HG03521 (cell line): Measurements from ENCODE around the gene C11orf68.

Experiments
- ATAC-seq: cut with Tn5 transposase; IDR thresholded peaks from one replicate; pipeline ENCODE4 v1.9.1; 2021; ENCODE audit warnings: mild to moderate bottlenecking, moderate library complexity; ENCODE audit not compliant: unreplicated experiment

C11orf68 gene

DNA sequence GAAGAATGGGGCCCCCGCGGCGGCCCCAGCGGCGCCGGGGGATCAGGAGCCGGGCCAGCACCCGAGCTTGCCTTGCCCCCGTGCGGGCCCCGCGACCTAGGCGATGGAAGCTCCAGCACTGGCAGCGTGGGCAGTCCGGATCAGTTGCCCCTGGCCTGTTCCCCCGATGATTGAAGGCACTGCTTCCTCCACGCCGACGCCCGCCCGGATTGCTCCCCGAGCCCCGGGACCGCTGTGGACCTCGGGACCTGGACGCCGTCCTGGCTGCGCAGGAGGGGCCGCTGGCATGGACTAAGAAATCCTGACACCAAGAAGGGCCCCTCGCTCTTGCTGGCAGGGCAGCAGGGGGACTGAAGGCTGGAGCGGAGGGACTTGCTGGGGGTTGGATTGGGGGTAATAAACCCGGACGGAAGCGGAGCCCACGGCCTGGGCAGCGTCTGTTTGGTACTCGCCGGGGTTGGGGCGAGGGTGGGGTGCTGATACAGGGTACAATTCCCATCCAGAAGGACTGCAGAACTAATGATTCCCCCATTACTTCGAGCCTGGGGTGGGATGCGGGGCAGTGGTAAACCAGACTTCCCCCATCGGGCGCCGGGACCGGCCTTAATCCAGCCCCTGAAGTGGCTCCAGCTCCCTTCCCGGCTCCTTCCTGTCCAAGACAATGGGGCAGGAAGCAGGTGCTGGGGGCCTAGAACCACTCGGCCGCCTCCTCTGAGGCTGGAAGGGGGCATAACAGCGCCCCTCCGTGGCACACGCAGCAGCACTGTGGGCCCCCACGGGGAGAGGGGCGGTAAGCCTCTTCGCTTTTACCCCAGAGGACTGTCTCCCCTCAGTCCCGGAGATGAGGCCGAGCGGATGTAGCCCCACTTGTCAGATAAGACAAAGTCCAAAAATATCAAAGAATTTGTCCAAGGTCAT is 27.4 kb downstream of the C11orf68 start:
- ATAC-seq, result no peak

DNA sequence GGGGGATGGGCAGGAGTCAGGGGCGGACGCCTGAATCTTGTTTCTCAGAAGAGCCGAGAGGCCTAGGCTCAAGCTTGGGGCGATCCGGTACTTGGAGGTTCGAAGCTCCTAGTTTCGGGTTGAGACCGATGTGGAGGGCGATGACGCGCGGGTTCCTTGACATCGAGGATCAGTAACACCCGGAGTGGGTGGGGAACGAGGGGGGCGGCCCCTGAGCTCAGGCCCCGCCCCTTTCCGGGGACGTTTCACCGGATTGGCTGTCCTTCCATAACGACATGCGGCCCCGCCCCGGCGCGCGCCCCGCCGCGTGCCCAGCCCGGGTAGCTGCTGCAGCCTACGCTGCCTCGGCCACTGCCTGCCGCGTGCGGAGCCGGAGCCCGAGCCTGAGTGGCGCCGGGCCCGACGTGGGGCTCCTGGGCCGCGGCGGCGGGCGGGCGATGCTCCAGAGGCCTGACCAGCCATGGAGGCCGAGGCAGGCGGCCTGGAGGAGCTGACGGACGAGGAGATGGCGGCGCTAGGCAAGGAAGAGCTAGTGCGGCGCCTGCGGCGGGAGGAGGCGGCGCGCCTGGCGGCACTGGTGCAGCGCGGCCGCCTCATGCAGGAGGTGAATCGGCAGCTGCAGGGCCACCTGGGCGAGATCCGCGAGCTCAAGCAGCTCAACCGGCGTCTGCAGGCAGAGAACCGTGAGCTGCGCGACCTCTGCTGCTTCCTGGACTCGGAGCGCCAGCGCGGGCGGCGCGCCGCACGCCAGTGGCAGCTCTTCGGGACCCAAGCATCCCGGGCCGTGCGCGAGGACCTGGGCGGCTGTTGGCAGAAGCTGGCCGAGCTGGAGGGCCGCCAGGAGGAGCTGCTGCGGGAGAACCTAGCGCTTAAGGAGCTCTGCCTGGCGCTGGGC is 28.3 kb downstream of the C11orf68 start, which contains the start of gene CCDC85B:
Gene CCDC85B, plus strand, starts transcription at position 350 of the 895 bp plus-strand sequence. Its CDS starts 111 bp downstream, at position 461.
- peak; percentile 53 for ATAC-seq

DNA sequence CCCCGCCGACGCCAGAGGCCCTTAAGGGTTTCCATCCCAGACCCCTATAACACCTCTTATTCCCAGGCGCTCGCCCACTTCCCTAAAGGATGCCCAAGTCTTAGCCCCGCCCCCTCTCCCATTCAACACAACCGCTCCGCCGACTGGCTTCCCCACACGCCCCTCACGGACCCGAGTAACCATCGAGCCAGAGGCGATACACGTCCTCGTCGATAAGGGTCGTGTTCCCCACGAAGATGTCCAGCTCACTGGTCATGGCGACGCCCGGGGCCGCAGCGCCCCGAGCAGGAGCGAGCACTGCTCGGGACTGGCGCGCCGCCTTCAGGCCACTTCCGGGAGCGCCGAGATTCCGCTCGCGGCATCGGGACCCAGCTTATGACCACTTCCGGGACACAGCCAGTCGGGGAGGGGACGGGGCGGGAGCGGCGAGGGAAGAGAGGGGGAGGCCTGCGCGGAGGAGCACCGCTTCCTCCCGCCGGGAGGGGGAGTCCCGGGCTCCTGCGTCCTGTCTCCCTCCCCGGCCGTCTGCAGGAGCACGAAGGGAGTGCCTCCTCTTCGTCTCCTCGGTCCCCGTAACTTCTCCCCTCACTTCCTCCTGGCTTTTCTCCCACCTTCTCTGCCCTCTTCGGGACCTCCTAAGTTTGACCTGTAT is 30.6 kb downstream of the C11orf68 start, which contains the start of gene FIBP:
Gene FIBP, minus strand, starts transcription at position 309 of the 652 bp plus-strand sequence. Its CDS starts 53 bp downstream, at position 256.
- peak; percentile 51 for ATAC-seq

DNA sequence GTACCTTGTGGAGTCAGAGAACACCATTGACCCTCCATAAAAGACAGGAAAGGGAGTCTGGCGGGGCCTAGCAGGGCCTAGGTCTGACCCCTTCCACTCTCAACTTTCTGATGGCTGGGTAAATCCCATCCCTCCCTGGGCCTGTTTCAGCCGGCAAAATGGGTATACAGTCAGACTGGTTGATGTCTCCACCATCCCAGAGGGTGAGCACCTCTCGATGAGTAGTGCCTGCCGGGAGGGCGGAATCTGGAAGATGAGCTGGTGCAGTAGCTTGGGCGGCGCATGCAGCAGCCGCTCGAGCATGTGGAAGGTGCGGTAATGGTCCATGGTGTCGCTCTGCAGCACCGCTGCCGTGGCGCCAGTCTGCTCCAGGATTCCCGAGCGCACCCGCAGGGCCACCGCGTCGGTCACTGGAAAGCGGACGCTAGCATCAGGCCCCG is 31.1 kb downstream of the C11orf68 start:
- ATAC-seq, result no peak

DNA sequence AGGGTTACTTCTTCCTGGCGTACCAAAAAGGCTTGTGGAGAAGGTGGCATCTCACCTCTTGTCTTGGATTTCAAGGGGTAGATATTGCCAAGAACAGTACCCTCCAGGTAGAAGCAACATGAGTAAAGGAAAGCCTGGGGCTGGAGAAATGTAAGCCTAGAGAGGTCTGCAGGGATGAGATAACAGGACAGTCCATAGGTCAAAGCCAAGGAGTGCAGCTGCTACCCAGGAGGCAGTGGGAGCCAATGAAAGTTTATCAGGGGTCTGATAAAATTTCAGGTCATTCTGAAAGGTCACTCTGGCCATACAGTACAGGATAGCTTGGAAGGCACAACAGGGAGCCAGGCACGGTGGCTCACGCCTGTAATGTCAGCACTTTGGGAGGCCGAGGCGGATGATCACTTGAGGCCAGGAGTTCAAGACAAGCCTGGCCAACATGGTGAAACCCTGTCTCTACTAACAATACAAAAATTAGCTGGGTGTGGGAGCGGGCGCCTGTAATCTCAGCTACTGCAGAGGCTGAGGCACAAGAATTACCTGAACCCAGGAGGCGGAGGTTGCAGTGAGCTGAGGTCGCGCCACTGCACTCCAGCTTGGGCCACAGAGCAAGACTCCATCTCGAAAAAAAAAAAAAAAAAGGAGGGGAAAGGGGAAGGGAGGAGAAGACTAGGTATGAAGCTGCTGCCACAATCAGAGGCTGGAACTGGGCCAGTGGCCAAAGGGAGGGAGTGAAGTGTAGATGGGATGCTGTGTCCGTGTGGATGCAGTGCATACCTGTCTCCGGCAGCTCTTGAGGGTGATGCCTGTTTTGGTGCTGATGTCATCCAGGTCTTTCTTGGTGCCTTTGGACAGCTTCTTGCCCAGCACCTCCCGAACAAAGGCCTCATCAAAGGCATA is 31.8 kb downstream of the C11orf68 start:
- no peak for ATAC-seq

DNA sequence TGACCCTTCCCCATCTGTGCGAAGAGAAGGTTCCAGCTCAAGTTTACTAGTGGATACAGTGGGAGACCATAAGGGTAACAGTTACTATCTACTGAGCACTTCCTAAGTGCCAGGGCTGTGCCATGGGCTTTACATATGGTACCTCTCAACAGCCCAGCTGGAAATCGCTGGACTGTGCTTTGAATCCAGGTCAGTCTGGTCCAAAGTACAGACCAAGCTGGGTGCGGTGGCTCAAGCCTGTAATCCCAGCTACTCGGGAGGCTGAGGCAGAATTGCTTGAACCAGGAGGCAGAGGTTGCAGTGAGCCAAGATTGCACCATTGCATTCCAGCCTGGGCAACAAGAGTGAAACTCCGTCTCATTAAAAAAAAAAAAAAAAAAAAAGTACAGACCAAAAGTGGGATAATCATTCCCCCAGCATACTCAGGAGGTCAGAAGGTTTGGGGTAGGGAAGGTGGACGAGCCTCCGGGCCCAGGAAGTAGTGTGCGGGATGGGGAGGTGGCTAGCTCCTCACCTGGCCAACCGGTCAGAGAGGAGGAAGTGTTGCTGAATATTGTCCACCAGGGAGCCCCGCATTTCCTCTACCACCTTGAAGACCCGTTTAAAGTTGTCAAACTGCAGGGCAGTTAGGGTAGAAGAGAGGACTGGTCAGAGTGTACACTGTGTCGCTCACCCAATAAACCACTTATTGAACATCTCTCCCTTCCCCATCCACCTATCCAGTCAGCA is 32.9 kb downstream of the C11orf68 start:
- ATAC-seq, result no peak

DNA sequence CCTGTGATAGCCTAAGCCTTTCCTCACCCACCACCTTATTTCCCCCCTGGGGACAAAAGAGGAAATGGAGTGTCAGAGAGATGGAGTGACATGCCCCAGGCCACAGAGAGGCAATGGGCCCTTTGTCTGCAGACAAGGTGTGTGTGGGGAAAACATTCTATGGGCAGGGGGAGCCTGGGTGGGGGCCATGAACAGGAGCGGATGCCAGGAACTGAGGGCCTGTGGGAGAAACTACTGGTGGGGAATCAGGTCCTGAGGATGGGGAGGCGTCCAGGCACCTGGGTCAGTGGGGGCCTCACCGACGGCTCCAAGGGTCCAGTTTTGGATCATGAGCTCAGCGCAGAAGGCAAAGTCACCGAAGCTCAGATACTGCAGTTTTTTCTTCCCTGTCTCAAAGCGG is 33.6 kb downstream of the C11orf68 start:
- ATAC-seq, result no peak

DNA sequence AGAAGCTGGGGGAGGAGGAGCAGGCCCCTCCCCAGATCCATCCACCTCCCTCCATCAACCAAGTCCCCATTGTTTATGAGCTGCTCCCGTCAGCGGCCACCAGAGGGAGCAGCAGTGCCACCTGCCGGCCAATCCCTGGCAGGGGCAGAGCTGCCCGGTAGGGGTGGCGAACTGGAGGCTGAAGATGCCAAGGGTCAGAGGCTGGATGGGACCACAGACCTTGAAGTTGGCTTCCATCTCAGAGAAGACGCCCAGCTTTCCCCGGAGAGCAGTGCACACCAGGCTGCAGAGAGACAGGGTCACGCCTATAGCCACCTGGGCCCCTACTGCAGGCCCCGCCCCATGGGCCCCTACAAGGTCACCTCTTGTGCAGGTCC is 34.2 kb downstream of the C11orf68 start:
- ATAC-seq, result no peak

DNA sequence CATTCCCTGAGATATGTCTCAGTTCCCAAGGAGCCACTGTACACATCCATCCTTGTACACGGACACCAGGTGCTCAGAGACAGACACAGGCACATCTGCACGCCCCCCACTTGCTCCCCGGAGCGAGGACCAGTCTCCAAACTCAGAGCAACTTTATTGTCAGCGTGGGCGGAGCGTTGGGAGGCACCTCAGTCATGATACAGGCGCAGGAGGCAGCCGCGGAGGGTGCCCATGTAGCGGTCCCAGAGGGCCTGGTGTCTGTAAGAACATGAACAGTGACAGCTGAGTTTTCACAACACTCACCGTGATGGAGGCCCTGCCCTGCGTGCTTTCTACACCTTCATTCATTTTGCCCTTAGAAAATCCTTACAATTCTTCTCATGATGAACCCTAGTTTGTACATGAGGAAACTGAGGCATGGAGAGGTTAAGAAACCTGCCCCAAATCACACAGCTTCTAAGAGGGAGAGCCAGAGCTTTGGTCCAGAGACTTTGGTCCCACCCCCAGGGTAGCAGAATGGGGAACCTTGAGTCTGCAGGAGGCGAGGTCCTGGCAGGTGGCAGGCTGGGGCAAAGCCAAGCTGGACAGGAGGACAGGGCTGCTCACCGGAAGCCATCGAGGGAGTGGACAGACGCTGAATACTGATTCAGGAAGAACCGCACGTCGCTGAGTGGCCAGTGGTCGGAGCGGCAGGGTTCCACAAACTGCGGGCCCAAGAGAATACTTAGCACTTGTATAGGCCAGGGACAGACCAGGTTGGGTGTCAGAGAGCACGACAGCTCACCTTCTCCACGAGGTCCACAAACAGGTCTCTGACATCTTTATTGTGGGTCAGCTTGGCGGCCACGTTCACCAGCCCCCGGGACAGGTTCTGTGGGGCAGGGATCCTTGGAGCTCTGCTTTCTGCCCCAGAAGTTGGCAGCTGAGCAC is 34.8 kb downstream of the C11orf68 start:
- ATAC-seq, result no peak

DNA sequence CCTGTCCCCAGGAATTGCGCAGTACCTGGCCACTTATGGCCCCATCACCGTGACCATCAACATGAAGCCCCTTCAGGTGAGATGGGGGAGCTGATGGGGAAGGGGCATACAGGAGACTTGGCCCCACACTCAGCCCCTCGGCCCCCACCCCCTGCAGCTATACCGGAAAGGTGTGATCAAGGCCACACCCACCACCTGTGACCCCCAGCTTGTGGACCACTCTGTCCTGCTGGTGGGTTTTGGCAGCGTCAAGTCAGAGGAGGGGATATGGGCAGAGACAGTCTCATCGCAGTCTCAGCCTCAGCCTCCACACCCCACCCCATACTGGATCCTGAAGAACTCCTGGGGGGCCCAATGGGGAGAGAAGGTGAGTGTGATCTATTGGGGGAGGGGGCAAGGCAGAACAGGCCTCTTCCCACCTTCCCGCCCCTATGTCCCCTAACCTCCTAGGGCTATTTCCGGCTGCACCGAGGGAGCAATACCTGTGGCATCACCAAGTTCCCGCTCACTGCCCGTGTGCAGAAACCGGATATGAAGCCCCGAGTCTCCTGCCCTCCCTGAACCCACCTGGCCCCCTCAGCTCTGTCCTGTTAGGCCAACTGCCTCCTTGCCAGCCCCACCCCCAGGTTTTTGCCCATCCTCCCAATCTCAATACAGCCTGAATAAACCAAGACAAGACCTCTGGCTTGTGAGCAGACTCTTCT is 35.7 kb downstream of the C11orf68 start:
- ATAC-seq, result no peak

DNA sequence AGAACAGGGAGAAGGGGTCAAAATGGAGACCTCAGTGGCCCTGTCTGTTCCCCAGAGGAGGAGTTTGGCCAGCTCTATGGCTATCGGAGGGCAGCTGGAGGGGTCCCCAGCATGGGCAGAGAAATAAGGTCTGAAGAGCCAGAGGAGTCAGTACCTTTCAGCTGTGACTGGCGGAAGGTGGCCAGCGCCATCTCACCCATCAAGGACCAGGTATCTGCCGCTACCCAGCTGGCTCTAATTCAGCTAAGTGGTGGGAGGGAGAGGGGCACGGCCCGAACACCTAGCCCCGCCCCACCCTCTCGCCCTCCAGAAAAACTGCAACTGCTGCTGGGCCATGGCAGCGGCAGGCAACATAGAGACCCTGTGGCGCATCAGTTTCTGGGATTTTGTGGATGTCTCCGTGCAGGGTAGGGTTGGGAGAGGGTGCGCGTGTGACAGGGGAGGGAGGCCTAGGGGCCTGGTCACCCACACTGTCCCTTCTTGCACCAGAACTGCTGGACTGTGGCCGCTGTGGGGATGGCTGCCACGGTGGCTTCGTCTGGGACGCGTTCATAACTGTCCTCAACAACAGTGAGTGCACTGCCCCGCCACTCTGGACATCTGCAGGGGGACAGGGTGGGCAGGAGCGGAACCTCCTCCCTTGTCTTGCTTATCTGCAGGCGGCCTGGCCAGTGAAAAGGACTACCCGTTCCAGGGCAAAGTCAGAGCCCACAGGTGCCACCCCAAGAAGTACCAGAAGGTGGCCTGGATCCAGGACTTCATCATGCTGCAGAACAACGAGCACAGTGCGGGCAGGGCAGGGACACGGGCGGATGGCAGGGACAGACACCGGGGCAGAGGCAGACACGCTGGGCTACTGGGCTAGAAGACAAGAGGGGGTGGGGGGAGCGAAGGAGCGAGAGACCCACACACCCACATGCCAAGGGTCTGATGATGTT is 36.5 kb downstream of the C11orf68 start:
- ATAC-seq, result no peak

DNA sequence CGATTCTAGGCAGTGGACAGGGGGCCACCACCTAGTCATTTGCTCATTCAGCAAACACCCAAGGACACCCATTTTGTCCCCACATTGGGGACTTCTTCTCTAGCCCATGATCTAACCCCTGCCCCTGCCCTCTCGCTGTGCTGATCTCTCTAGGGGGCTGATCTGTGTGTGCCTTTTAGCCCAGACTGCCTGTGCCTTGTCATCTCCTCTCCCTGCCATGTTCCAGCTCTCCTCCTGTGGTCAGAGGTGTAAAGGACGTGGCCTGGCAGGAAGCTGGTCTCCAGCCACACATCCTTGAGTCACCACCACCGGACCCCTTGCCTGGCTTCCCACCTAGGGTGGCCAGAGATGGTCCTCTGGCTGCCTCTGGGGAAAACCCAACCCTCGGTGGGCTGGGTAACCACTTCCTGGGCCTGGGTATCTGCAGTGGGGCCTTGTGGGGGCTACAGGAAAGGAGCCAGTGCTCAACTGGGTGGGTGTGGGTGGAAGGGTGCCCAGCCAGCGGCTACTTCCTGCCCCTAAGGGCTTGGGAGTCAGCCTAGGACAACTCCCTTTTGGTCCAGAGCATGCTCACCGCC is 37.9 kb downstream of the C11orf68 start:
- no peak for ATAC-seq

DNA sequence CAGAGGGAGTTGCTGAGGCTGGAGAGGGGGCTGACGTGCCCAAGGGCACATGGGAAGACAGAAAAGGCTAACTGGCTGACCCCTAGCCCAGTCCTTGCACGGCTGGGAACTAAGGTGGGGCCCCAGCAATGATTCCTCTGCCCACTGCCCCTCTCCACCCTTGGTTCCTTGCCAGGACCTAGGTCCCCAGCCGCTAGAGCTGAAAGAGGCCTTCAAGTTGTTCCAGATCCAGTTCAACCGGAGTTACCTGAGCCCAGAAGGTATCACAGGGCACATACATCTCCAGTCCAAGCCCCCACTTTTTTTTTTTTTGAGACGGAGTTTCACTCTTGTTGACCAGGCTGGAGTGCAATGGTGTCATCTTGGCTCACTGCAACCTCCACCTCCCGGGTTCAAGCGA is 38.8 kb downstream of the C11orf68 start:
- ATAC-seq, result no peak

DNA sequence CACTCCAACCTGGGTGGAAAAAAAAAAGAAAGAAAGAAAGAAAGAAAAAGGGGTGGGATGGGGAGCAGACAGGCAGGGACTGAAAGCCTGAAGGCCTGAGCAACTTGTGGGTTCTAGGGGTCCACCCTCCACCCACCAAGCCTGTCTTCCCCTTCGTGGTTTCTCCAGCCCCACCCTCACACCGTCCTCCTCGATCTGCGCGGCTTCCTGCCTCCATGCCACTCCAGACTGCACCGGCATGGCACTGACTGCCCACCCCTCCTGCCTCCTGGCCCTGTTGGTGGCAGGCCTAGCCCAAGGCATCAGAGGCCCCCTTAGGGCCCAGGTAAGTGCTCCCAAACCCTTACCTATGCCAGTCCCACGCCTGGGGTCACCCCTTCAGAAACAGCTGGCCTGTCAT is 39.2 kb downstream of the C11orf68 start, which contains the start of gene CTSW:
Gene CTSW, plus strand, starts transcription at position 221 of the 400 bp plus-strand sequence. Its CDS starts 18 bp downstream, at position 239.
- ATAC-seq, result no peak

DNA sequence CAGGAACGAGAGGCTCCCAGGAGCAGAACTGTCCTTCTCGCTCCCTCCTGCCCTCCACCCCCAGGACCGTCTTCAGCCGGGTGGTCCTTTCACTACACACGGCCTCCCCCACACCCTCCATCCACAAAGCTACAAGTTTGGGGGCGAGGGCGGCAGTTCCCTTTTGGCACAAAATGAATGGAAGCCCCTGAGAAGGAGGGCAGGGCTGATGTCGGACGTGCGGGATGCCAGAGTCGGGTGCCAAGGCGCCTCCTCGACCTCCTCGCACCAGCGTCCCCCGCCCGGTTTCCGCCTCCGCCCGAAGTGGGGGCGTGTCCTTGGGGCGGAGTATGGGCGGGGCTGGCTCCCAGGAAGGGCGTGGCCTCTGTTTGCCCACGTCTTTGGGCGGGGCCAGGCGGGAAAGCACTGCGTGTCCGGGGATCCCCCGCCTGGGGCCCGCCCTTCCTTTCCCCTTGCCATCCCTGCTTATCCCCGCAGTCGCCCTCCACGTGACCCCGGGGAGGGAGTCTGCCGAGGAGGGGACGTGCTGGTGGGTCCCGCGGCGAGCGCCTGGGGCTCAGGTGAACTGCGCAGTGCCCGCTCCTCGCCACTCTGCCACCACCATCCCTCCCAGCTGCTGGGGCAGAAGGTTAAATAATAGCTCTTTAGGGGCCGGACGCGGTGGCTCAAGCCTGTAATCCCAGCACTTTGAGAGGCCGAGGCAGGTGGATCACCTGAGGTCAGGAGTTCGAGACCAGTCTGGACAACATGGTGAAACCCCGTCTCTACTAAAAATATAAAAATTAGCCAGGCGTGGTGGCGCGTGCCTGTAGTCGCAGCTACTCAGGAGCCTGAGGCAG is 45.3 kb downstream of the C11orf68 start:
- peak; percentile 87 for ATAC-seq
